Osteoblast (primary cell): ENCODE measurements around the gene OR4L1. TPM values are rescaled to one million over a fixed set of nuclear protein-coding genes. Genes with fewer than 3 reads are reported as not detected.
"Not testable (repeated sequence)": the region's sequence is repeated elsewhere in the genome, so short reads cannot be mapped to it uniquely, and the experiment has no call there.

Experiments used
- DNase-seq: peaks from one replicate; pipeline ENCODE4 v3.0.0; 2011; ENCODE audit warnings: low spot score, mixed read lengths; ENCODE audit not compliant: insufficient read length; ENCODE audit errors: missing footprints
- H2AFZ ChIP-seq: 2 replicates; pipeline ENCODE4 v1.6.0; 2011; ENCODE audit warnings: mild to moderate bottlenecking, low read length
- H3K27ac ChIP-seq: 2 replicates; pipeline ENCODE4 v1.5.1; 2011; ENCODE audit warnings: mild to moderate bottlenecking, low read depth, low read length, moderate library complexity
- H3K27me3 ChIP-seq: 2 replicates; pipeline ENCODE4 v1.6.0; 2012; ENCODE audit warnings: mild to moderate bottlenecking, control low read depth, inconsistent platforms, low read length, moderate library complexity; ENCODE audit not compliant: insufficient read depth
- H3K36me3 ChIP-seq: 2 replicates; pipeline ENCODE4 v1.5.1; 2011; ENCODE audit warnings: mild to moderate bottlenecking, low read length, control low read depth, moderate library complexity; ENCODE audit not compliant: insufficient read depth
- H3K4me1 ChIP-seq: 2 replicates; pipeline ENCODE4 v1.5.1; 2011; ENCODE audit warnings: mild to moderate bottlenecking, low read length, control low read depth, moderate library complexity; ENCODE audit not compliant: insufficient read depth
- H3K4me2 ChIP-seq: 2 replicates; pipeline ENCODE4 v1.6.0; 2011; ENCODE audit warnings: mild to moderate bottlenecking, low read length; ENCODE audit not compliant: insufficient read depth
- H3K4me3 ChIP-seq: fragments of 200-600 bp; sonication (generic); 3 replicates; pipeline ENCODE4 v1.5.1; 2012; ENCODE audit warnings: mild to moderate bottlenecking, low read length, inconsistent platforms; ENCODE audit not compliant: insufficient read depth
- H3K79me2 ChIP-seq: 2 replicates; pipeline ENCODE4 v1.6.0; 2012; ENCODE audit warnings: mild to moderate bottlenecking, low read length, control low read depth, inconsistent platforms; ENCODE audit not compliant: insufficient read depth
- H3K9me3 ChIP-seq: 2 replicates; pipeline ENCODE4 v1.5.1; 2011; ENCODE audit warnings: low read depth, low read length, control low read depth
- H4K20me1 ChIP-seq: 2 replicates; pipeline ENCODE4 v1.6.0; 2012; ENCODE audit warnings: mild to moderate bottlenecking, low read length, control low read depth; ENCODE audit not compliant: insufficient read depth
- small RNA-seq: library from RNA; depleted of rRNA; stranded (forward); fragments of <200 nt; gene quantifications from one replicate; pipeline ENCODE3, GENCODE V24; 2012
- total RNA-seq: library from RNA; depleted of rRNA; stranded (reverse); fragments of >200 nt; gene quantifications from 2 replicates; pipeline ENCODE4 v1.2.3, GENCODE V29; 2012
- TF ChIP-seq, protein P1 (sequence below): IDR thresholded peaks from 2 replicates; pipeline ENCODE4 v1.5.1; 2011; ENCODE audit warnings: mild to moderate bottlenecking, low read depth, low read length, moderate library complexity; ENCODE audit errors: extremely low read depth

OR4L1 gene
- total RNA-seq, 1 donor = not detected

DNA sequence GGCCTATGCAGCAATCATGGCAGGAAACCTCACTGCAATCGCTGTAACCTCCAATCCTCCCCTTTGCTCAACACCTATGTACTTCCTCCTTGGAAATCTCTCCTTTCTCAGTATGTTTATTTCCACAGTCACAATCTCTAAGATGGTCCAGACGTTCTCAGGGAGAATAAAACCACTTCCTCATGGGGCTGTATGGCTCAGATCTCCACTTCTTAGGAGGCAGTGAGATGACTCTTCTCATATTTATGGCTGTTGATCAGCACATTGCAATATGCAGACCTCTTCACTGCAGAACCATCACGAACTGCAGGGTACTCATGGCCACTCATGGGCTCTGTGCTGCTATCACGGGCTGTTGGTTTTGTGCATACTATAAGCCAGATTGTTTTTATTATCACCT is 33.6 kb downstream of the OR4L1 start:
- Histone ChIP-seq H3K9me3 (no peaks in the 10 kb centered on the region), H3K4me3 (no peak overlapping the region), H2AFZ (no peak overlapping the region), H3K79me2 (no peaks in the 10 kb centered on the region), H3K4me1 (no peaks in the 10 kb centered on the region), H3K27ac (no peak overlapping the region), H3K36me3 (no peaks in the 10 kb centered on the region), H4K20me1 (no peaks in the 10 kb centered on the region), H3K27me3 (no peaks in the 10 kb centered on the region), H3K4me2 (no peak overlapping the region)
- TF ChIP-seq, protein P1, sequence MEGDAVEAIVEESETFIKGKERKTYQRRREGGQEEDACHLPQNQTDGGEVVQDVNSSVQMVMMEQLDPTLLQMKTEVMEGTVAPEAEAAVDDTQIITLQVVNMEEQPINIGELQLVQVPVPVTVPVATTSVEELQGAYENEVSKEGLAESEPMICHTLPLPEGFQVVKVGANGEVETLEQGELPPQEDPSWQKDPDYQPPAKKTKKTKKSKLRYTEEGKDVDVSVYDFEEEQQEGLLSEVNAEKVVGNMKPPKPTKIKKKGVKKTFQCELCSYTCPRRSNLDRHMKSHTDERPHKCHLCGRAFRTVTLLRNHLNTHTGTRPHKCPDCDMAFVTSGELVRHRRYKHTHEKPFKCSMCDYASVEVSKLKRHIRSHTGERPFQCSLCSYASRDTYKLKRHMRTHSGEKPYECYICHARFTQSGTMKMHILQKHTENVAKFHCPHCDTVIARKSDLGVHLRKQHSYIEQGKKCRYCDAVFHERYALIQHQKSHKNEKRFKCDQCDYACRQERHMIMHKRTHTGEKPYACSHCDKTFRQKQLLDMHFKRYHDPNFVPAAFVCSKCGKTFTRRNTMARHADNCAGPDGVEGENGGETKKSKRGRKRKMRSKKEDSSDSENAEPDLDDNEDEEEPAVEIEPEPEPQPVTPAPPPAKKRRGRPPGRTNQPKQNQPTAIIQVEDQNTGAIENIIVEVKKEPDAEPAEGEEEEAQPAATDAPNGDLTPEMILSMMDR = no peak
- DNase-seq = no peak

DNA sequence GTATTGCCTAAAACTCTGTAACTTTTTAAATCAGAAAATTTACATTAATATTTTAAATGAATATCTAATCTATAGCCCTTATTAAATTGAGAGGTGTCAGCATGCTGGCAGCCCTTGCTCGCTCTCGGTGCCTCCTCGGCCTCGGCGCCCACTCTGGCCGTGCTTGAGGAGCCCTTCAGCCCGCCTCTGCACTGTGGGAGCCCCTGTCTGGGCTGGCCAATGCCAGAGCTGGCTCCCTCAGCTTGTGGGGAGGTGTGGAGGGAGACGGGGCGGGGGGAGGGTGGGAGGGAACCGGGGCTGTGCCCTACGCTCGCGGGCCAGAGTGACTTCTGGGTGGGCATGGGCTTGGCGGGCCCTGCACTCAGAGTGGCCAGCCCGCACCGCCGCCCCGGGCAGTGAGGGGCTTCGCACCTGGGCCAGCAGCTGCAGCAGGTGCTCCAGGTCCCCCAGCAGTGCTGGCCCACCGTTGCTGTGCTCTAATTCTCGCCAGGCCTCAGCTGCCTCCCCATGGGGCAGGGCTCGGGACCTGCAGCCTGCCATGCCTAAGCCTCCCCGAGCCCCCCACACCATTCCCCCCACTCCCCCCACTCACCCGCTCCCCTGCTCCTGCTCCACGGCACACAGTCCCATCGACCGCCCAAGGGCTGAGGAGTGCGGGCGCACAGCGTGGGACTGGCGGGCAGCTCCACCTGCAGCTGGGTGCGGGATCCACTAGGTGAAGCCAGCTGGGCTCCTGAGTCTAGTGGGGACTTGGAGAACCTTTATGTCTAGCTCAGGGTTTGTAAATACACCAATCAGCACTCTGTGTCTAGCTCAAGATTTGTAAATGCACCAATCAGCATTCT is 39.3 kb downstream of the OR4L1 start:
- not testable (repeated sequence) for H3K27ac ChIP-seq, DNase-seq, H3K4me2 ChIP-seq, H3K9me3 ChIP-seq, H2AFZ ChIP-seq, H3K4me3 ChIP-seq, H3K4me1 ChIP-seq, H3K27me3 ChIP-seq, H4K20me1 ChIP-seq, H3K36me3 ChIP-seq, H3K79me2 ChIP-seq

DNA sequence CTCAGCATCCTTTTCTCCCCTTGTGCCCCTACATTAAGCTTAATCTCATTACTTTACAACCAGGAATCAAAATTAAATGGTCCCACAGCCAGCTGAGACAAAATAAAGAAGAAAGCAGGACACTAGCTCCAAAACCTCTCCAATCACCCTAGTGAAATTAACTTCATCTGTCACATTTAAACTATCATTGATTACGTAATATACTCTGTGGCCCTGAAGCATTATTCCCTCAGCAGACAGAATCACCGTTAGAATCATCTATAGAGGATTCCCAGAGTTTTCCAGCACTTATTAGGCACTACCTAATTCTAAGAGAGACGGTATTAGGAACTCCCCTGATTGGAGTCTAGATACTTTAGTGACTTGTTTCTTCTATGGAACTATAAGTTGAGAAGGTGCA is 50.6 kb downstream of the OR4L1 start, which contains the start of gene OR4K17:
Gene OR4K17 (plus strand): TSS at position 302 of the 400 bp plus-strand sequence. CDS start 6,761 bp downstream, outside the sequence.
- Histone ChIP-seq H2AFZ (no peak within 1 kb of the TSS), H3K4me1 (no peaks in the 10 kb centered on the region), H3K9me3 (no peaks in the 10 kb centered on the region), H4K20me1 (no peaks in the 10 kb centered on the region), H3K27me3 (no peaks in the 10 kb centered on the region), H3K36me3 (no peaks in the 10 kb centered on the region), H3K4me2 (no peak within 1 kb of the TSS), H3K27ac (no peak within 1 kb of the TSS), H3K4me3 (no peak within 1 kb of the TSS), H3K79me2 (no peaks in the 10 kb centered on the region)
- DNase-seq = no peak
- TF ChIP-seq, protein P1 = no peak

Small RNAs within 50 kb of the gene (small RNA-seq; reads per million reads assigned to genes)
- not detected for gene RNA5SP380

Other genes starting within 250 kb of the OR4L1 start
- not detected in 2 replicates for gene OR4K2, start 184.9 kb upstream of the OR4L1 start, total RNA-seq
- gene OR4K5, start 139.4 kb upstream of the OR4L1 start, total RNA-seq = not detected in 2 replicates
- not detected in 2 replicates for gene OR4K1, start 129.1 kb upstream of the OR4L1 start, total RNA-seq
- gene OR4K15, start 84.5 kb upstream of the OR4L1 start, total RNA-seq = not detected in 2 replicates
- not detected in 2 replicates for gene OR4Q2, start 57.9 kb upstream of the OR4L1 start, total RNA-seq
- gene OR4K14, start 40.7 kb upstream of the OR4L1 start, total RNA-seq = not detected in 2 replicates
- gene OR4K13, start 24.0 kb upstream of the OR4L1 start, total RNA-seq = not detected in 2 replicates
- gene OR4K17, start 50.7 kb downstream of the OR4L1 start, total RNA-seq = not detected in 2 replicates
- gene OR4N5, start 78.8 kb downstream of the OR4L1 start, total RNA-seq = not detected in 2 replicates
- not detected in 2 replicates for gene OR11G2, start 130.9 kb downstream of the OR4L1 start, total RNA-seq
- gene OR11H6, start 163.7 kb downstream of the OR4L1 start, total RNA-seq = not detected in 2 replicates
- gene OR11H7, start 168.9 kb downstream of the OR4L1 start, total RNA-seq = not detected in 2 replicates
- gene OR11H4, start 179.2 kb downstream of the OR4L1 start, total RNA-seq = not detected in 2 replicates
- gene TTC5, start 245.9 kb downstream of the OR4L1 start, total RNA-seq = 17.7 and 18.5 TPM in 2 replicates